ENCODE results near the gene EZR.
A peak's percentile ranks its signal among the peaks of the same experiment; 100 is the strongest.

EZR gene

GRCh38 chr6:158769771-158770432 lies 49.3 kb downstream of the EZR start:
- Mint-ChIP-seq H3K9me3 (no peaks in the 10 kb centered on the region), H3K36me3 (peaks cover 100% of the 10 kb centered on the region), H3K27ac (peak overlapping the region; percentile 94), H3K4me3 (no peak overlapping the region), H3K4me1 (peaks cover 56% of the 10 kb centered on the region)
- no peak for DNase-seq (ENCODE audit: low spot score in 2 of 2)
- no peak for ATAC-seq

- Mint-ChIP-seq H3K27ac (peak overlapping the region; percentile 94), H3K4me3 (no peak overlapping the region), H3K36me3 (peaks cover 100% of the 10 kb centered on the region), H3K9me3 (no peaks in the 10 kb centered on the region), H3K4me1 (peaks cover 55% of the 10 kb centered on the region)
- DNase-seq (ENCODE audit: low spot score in 2 of 2) (no peak), ATAC-seq (no peak)
Observed at GRCh38 chr6:158769234-158769770, 49.9 kb downstream of the EZR start.

GRCh38 chr6:158768436-158768835 lies 50.7 kb downstream of the EZR start:
- Mint-ChIP-seq H3K36me3 (peaks cover 100% of the 10 kb centered on the region), H3K27ac (peak overlapping the region; percentile 94), H3K9me3 (no peaks in the 10 kb centered on the region), H3K4me1 (peaks cover 46% of the 10 kb centered on the region), H3K4me3 (no peak overlapping the region)
- DNase-seq (ENCODE audit: low spot score in 2 of 2) (no peak), ATAC-seq (no peak)

GRCh38 chr6:158767709-158768108 lies 51.5 kb downstream of the EZR start:
- H3K4me3 Mint-ChIP-seq: no peak overlapping the region
- peak overlapping the region; percentile 94 for H3K27ac Mint-ChIP-seq
- no peaks in the 10 kb centered on the region for H3K9me3 Mint-ChIP-seq
- ATAC-seq: no peak
- peaks cover 100% of the 10 kb centered on the region for H3K36me3 Mint-ChIP-seq
- peaks cover 43% of the 10 kb centered on the region for H3K4me1 Mint-ChIP-seq
- no peak for DNase-seq (ENCODE audit: low spot score in 2 of 2)

GRCh38 chr6:158766621-158767455 lies 52.3 kb downstream of the EZR start:
- Mint-ChIP-seq H3K4me3 (no peak overlapping the region), H3K27ac (peak overlapping the region; percentile 94), H3K9me3 (no peaks in the 10 kb centered on the region), H3K36me3 (peaks cover 100% of the 10 kb centered on the region), H3K4me1 (peaks cover 40% of the 10 kb centered on the region)
- DNase-seq (ENCODE audit: low spot score in 2 of 2) (no peak), ATAC-seq (peak; percentile 5)

GRCh38 chr6:158765499-158766068 lies 53.6 kb downstream of the EZR start:
- peak overlapping the region; percentile 94 for H3K27ac Mint-ChIP-seq
- H3K36me3 Mint-ChIP-seq: peaks cover 100% of the 10 kb centered on the region
- DNase-seq (ENCODE audit: low spot score in 2 of 2) (no peak), ATAC-seq (no peak)
- H3K4me1 Mint-ChIP-seq: peaks cover 31% of the 10 kb centered on the region
- H3K9me3 Mint-ChIP-seq: no peaks in the 10 kb centered on the region
- no peak overlapping the region for H3K4me3 Mint-ChIP-seq

GRCh38 chr6:158764926-158765325 lies 54.2 kb downstream of the EZR start:
- ATAC-seq (no peak), DNase-seq (ENCODE audit: low spot score in 2 of 2) (no peak)
- Mint-ChIP-seq H3K4me1 (peaks cover 27% of the 10 kb centered on the region), H3K4me3 (no peak overlapping the region), H3K9me3 (no peaks in the 10 kb centered on the region), H3K36me3 (peaks cover 100% of the 10 kb centered on the region), H3K27ac (peak overlapping the region; percentile 94)

GRCh38 chr6:158764183-158764849 lies 54.9 kb downstream of the EZR start:
- peaks cover 21% of the 10 kb centered on the region for H3K4me1 Mint-ChIP-seq
- DNase-seq (ENCODE audit: low spot score in 2 of 2) (no peak), ATAC-seq (no peak)
- no peak overlapping the region for H3K4me3 Mint-ChIP-seq
- peak overlapping the region; percentile 94 for H3K27ac Mint-ChIP-seq
- H3K36me3 Mint-ChIP-seq: peaks cover 100% of the 10 kb centered on the region
- H3K9me3 Mint-ChIP-seq: no peaks in the 10 kb centered on the region

GRCh38 chr6:158763434-158764182 lies 55.6 kb downstream of the EZR start:
- peak overlapping the region; percentile 94 for H3K27ac Mint-ChIP-seq
- ATAC-seq (no peak), DNase-seq (ENCODE audit: low spot score in 2 of 2) (no peak)
- peaks cover 100% of the 10 kb centered on the region for H3K36me3 Mint-ChIP-seq
- no peaks in the 10 kb centered on the region for H3K9me3 Mint-ChIP-seq
- H3K4me3 Mint-ChIP-seq: no peak overlapping the region
- H3K4me1 Mint-ChIP-seq: peaks cover 19% of the 10 kb centered on the region

GRCh38 chr6:158762787-158763433 lies 56.3 kb downstream of the EZR start:
- Mint-ChIP-seq H3K9me3 (no peaks in the 10 kb centered on the region), H3K4me1 (peaks cover 19% of the 10 kb centered on the region), H3K36me3 (peaks cover 100% of the 10 kb centered on the region), H3K27ac (peak overlapping the region; percentile 86), H3K4me3 (no peak overlapping the region)
- ATAC-seq (no peak), DNase-seq (ENCODE audit: low spot score in 2 of 2) (no peak)

GRCh38 chr6:158761746-158762145 lies 57.4 kb downstream of the EZR start:
- ATAC-seq (no peak), DNase-seq (ENCODE audit: low spot score in 2 of 2) (no peak)
- peaks cover 100% of the 10 kb centered on the region for H3K36me3 Mint-ChIP-seq
- H3K27ac Mint-ChIP-seq: peak overlapping the region; percentile 86
- peaks cover 13% of the 10 kb centered on the region for H3K4me1 Mint-ChIP-seq
- H3K4me3 Mint-ChIP-seq: no peak overlapping the region
- H3K9me3 Mint-ChIP-seq: no peaks in the 10 kb centered on the region

- H3K27ac Mint-ChIP-seq: peak overlapping the region; percentile 86
- H3K36me3 Mint-ChIP-seq: peaks cover 100% of the 10 kb centered on the region
- no peak overlapping the region for H3K4me3 Mint-ChIP-seq
- no peak for ATAC-seq
- no peak for DNase-seq (ENCODE audit: low spot score in 2 of 2)
- H3K4me1 Mint-ChIP-seq: peaks cover 13% of the 10 kb centered on the region
- H3K9me3 Mint-ChIP-seq: no peaks in the 10 kb centered on the region
Observed at GRCh38 chr6:158760618-158761250, 58.4 kb downstream of the EZR start.

GRCh38 chr6:158759966-158760617 lies 59.1 kb downstream of the EZR start:
- Mint-ChIP-seq H3K9me3 (no peaks in the 10 kb centered on the region), H3K4me1 (peaks cover 13% of the 10 kb centered on the region), H3K4me3 (no peak overlapping the region), H3K27ac (peak overlapping the region; percentile 88), H3K36me3 (peaks cover 100% of the 10 kb centered on the region)
- no peak for ATAC-seq
- no peak for DNase-seq (ENCODE audit: low spot score in 2 of 2)

Data from stimulated activated effector memory CD8-positive, alpha-beta T cell treated with anti-CD3 and anti-CD28 coated beads, Interleukin-12 subunit alpha, Interleukin-12 subunit beta, amount 100 ng/mL, for 72 hours (primary cell).